Suprapubic skin (tissue), 4 donors: Measurements from ENCODE around the gene CST5.

ENCODE experiments used
- CTCF ChIP-seq, 2 donors: fragments of 200-600 bp in 1 of 2; fragments of 450-650 bp in 1 of 2; sonication (generic) in 1 of 2; IDR thresholded peaks; one replicate each; pipeline ENCODE4 v1.5.1; 2016 to 2019; ENCODE audit warnings: antibody characterized with exemption in 2 of 2, mild to moderate bottlenecking in 1 of 2, moderate library complexity in 1 of 2
- EP300 ChIP-seq: sonication (generic); formaldehyde crosslinking; IDR thresholded peaks from one replicate; pipeline ENCODE4 v1.6.1; 2017; ENCODE audit warnings: antibody characterized with exemption
- POLR2A ChIP-seq, 2 donors: fragments of 450-650 bp; IDR thresholded peaks; one replicate each; pipeline ENCODE4 v1.6.1; 2017; ENCODE audit warnings: antibody characterized with exemption in 2 of 2, mild to moderate bottlenecking in 2 of 2, moderate library complexity in 2 of 2
- POLR2AphosphoS5 ChIP-seq, 3 donors: sonication (generic); formaldehyde crosslinking; IDR thresholded peaks; one replicate each; pipeline ENCODE4 v1.6.1; 2017; ENCODE audit warnings: antibody characterized with exemption in 3 of 3

- TF ChIP-seq CTCF (IDR thresholded peaks at IDR 0.05): no peak
- TF ChIP-seq POLR2A (IDR thresholded peaks at IDR 0.05): no peak
- TF ChIP-seq EP300: no peak
- no peak for TF ChIP-seq POLR2AphosphoS5 (IDR thresholded peaks at IDR 0.05)
Observed at GRCh38 chr20:23928353-23928752, 48.8 kb upstream of the CST5 start.
